Ramos (cell line): ENCODE results near the gene SYT7.
"Not testable (repeated sequence)": the region's sequence is repeated elsewhere in the genome, so short reads cannot be mapped to it uniquely, and the experiment has no call there.

Experiments
- in situ Hi-C: fragments of 300-500 bp; cut with MboI; formaldehyde crosslinking; loops from one replicate; pipeline ENCODE4 v1.14.3; 2022; ENCODE audit warnings: low sequenced_read_pairs; ENCODE audit not compliant: unreplicated experiment

SYT7 gene

GRCh38 chr11:61484541-61484940 is 96.3 kb downstream of the SYT7 start:
- in situ Hi-C loops: no loop called here

GRCh38 chr11:61482513-61482912 is 98.4 kb downstream of the SYT7 start:
- in situ Hi-C loops: no loop called here

- in situ Hi-C loops: no loop called here
These were observed 99.1 kb downstream of the SYT7 start for GRCh38 chr11:61481806-61482205.

GRCh38 chr11:61480994-61481335 is 99.9 kb downstream of the SYT7 start:
- in situ Hi-C loops: no loop called here

- in situ Hi-C loops: no loop called here
These were observed 100.4 kb downstream of the SYT7 start for GRCh38 chr11:61480261-61480993.

- in situ Hi-C loops: not testable (repeated sequence)
These were observed 101.4 kb downstream of the SYT7 start for GRCh38 chr11:61479360-61480058.

GRCh38 chr11:61477727-61478148 is 103.1 kb downstream of the SYT7 start:
- in situ Hi-C loops: no loop called here

GRCh38 chr11:61477126-61477525 is 103.8 kb downstream of the SYT7 start:
- in situ Hi-C loops: no loop called here

GRCh38 chr11:61476371-61476770 is 104.5 kb downstream of the SYT7 start:
- in situ Hi-C loops: no loop called here

- in situ Hi-C loops: no loop called here
These were observed 105.4 kb downstream of the SYT7 start for GRCh38 chr11:61475433-61475832.

GRCh38 chr11:61474013-61474643 is 106.7 kb downstream of the SYT7 start:
- in situ Hi-C loops: no loop called here

- in situ Hi-C loops: no loop called here
These were observed 107.4 kb downstream of the SYT7 start for GRCh38 chr11:61473370-61474012.

GRCh38 chr11:61472868-61473267 is 108.0 kb downstream of the SYT7 start:
- in situ Hi-C loops: no loop called here

GRCh38 chr11:61472282-61472681 is 108.6 kb downstream of the SYT7 start:
- in situ Hi-C loops: no loop called here

GRCh38 chr11:61468002-61468401 is 112.9 kb downstream of the SYT7 start:
- in situ Hi-C loops: no loop called here

GRCh38 chr11:61467602-61468001 is 113.3 kb downstream of the SYT7 start:
- in situ Hi-C loops: not testable (repeated sequence)
